Measurements from ENCODE around the gene GSG1L. TPM values are rescaled to one million over a fixed set of nuclear protein-coding genes. Genes with fewer than 3 reads are reported as not detected.

GSG1L gene
- total and polyA plus RNA-seq, 2 of the 13 experiments (the other 11 are each of a cell fraction or from before 2014, with no cell fraction given) = not detected

DNA sequence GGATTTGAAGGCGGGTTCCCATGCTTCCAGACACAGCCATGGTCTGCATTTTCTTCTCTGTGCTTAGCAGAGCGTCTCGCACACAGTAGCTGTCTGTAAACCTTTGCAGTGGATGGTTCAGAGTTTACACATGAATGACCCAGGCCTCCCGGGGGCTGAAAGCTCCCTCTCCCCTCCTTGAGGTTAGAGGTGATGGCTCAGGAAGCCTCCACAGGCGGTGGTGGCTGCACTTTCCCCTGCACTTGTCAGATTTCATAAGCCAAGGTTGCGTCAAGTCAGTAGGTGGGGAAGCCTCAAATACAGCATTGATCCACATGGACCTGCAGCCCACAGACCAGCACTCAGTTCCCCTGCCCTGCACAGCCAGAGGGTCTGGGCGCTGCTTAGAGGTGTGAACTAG lies 301.7 kb downstream of the GSG1L start:
- WGBS (ENCODE audit: low lambda C conversion rate) = 95% methylated on average over 2 of the region's 7 CpGs
- no peak overlapping the region for H3K27ac ChIP-seq (ENCODE audit: extremely low read length, insufficient read depth, low read length)
- no peaks in the 10 kb centered on the region for H3K27me3 ChIP-seq (ENCODE audit: control insufficient read depth in 1 of 2, insufficient read depth in 2 of 2, low read length in 2 of 2)
- H3K9me3 ChIP-seq (ENCODE audit: low read length) = 0 out of 2 replicates have a peak, but pooled peaks cover 7% of the 10 kb centered on the region
- H3K36me3 ChIP-seq (replicated peaks in 1 of 2; ENCODE audit: control insufficient read depth in 1 of 2, insufficient read depth in 2 of 2, low read length in 2 of 2) = peaks cover 5 to 10% of the 10 kb centered on the region in 2 experiments; a peak in 3 of 5 replicates
- no peak overlapping the region for H3K4me2 ChIP-seq (ENCODE audit: low read depth, low read length)
- FAIRE-seq = no peak
- no peaks in the 10 kb centered on the region for H3K4me1 ChIP-seq (ENCODE audit: insufficient read depth, low read length)
- no peaks in the 10 kb centered on the region for H3K79me2 ChIP-seq (ENCODE audit: insufficient read depth, low read length)
- no peak overlapping the region for H2AFZ ChIP-seq (ENCODE audit: low read length)
- no peak for ATAC-seq
- in situ Hi-C loops (cut with HindIII; ENCODE audit: extremely low pct_ligation_motif_present, low pct_unique_long_range_greater_than_20kb) (no loop called here), intact Hi-C loops (cut with micrococcal nuclease; ENCODE audit: unreplicated experiment) (no loop called here)
- POLR2A ChIA-PET = no interaction called here
- BruUV-seq (replicated peaks) = no TSS peak
- CTCF ChIA-PET (ENCODE audit: low intra/inter-chr PET ratio, low total read pairs) = no interaction called here
- no peaks in the 10 kb centered on the region for H4K20me1 ChIP-seq (ENCODE audit: insufficient read depth, low read length)
- H3K9ac ChIP-seq (ENCODE audit: insufficient read depth, low read depth, low read length) = no peak overlapping the region
- H3K4me3 ChIP-seq (replicated peaks in 1 of 3; ENCODE audit: insufficient read depth in 1 of 3, low read depth in 2 of 3, low read length in 3 of 3) = no peak overlapping the region
- DNase-seq (ENCODE audit: low spot score) = no peak
- TF ChIP-seq FOXA1 (IDR thresholded peaks at IDR 0.05) (no peak), FOXA1 (CRISPR knock-in tag; IDR thresholded peaks at IDR 0.05) (no peak), SNAI1 (CRISPR knock-in tag; IDR thresholded peaks at IDR 0.05; ENCODE audit: borderline replicate concordance) (no peak), HOXA3 (CRISPR knock-in tag; IDR thresholded peaks at IDR 0.05) (no peak), TSC22D2 (CRISPR knock-in tag; IDR thresholded peaks at IDR 0.05; ENCODE audit: borderline replicate concordance) (no peak)
- TF ChIP-seq, protein P1, sequence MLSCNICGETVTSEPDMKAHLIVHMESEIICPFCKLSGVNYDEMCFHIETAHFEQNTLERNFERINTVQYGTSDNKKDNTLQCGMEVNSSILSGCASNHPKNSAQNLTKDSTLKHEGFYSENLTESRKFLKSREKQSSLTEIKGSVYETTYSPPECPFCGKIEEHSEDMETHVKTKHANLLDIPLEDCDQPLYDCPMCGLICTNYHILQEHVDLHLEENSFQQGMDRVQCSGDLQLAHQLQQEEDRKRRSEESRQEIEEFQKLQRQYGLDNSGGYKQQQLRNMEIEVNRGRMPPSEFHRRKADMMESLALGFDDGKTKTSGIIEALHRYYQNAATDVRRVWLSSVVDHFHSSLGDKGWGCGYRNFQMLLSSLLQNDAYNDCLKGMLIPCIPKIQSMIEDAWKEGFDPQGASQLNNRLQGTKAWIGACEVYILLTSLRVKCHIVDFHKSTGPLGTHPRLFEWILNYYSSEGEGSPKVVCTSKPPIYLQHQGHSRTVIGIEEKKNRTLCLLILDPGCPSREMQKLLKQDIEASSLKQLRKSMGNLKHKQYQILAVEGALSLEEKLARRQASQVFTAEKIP (CRISPR knock-in tag; IDR thresholded peaks at IDR 0.05; ENCODE audit: borderline replicate concordance) = no peak
- TF ChIP-seq, protein P2, sequence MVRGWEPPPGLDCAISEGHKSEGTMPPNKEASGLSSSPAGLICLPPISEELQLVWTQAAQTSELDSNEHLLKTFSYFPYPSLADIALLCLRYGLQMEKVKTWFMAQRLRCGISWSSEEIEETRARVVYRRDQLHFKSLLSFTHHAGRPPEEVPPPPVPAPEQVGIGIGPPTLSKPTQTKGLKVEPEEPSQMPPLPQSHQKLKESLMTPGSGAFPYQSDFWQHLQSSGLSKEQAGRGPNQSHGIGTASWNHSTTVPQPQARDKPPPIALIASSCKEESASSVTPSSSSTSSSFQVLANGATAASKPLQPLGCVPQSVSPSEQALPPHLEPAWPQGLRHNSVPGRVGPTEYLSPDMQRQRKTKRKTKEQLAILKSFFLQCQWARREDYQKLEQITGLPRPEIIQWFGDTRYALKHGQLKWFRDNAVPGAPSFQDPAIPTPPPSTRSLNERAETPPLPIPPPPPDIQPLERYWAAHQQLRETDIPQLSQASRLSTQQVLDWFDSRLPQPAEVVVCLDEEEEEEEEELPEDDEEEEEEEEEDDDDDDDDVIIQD (CRISPR knock-in tag; IDR thresholded peaks at IDR 0.05; ENCODE audit: low read depth) = no peak
- TF ChIP-seq, protein P3, sequence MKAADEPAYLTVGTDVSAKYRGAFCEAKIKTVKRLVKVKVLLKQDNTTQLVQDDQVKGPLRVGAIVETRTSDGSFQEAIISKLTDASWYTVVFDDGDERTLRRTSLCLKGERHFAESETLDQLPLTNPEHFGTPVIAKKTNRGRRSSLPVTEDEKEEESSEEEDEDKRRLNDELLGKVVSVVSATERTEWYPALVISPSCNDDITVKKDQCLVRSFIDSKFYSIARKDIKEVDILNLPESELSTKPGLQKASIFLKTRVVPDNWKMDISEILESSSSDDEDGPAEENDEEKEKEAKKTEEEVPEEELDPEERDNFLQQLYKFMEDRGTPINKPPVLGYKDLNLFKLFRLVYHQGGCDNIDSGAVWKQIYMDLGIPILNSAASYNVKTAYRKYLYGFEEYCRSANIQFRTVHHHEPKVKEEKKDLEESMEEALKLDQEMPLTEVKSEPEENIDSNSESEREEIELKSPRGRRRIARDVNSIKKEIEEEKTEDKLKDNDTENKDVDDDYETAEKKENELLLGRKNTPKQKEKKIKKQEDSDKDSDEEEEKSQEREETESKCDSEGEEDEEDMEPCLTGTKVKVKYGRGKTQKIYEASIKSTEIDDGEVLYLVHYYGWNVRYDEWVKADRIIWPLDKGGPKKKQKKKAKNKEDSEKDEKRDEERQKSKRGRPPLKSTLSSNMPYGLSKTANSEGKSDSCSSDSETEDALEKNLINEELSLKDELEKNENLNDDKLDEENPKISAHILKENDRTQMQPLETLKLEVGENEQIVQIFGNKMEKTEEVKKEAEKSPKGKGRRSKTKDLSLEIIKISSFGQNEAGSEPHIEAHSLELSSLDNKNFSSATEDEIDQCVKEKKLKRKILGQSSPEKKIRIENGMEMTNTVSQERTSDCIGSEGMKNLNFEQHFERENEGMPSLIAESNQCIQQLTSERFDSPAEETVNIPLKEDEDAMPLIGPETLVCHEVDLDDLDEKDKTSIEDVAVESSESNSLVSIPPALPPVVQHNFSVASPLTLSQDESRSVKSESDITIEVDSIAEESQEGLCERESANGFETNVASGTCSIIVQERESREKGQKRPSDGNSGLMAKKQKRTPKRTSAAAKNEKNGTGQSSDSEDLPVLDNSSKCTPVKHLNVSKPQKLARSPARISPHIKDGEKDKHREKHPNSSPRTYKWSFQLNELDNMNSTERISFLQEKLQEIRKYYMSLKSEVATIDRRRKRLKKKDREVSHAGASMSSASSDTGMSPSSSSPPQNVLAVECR (CRISPR knock-in tag; IDR thresholded peaks at IDR 0.05; ENCODE audit: borderline replicate concordance) = no peak
- TF ChIP-seq, protein P4, sequence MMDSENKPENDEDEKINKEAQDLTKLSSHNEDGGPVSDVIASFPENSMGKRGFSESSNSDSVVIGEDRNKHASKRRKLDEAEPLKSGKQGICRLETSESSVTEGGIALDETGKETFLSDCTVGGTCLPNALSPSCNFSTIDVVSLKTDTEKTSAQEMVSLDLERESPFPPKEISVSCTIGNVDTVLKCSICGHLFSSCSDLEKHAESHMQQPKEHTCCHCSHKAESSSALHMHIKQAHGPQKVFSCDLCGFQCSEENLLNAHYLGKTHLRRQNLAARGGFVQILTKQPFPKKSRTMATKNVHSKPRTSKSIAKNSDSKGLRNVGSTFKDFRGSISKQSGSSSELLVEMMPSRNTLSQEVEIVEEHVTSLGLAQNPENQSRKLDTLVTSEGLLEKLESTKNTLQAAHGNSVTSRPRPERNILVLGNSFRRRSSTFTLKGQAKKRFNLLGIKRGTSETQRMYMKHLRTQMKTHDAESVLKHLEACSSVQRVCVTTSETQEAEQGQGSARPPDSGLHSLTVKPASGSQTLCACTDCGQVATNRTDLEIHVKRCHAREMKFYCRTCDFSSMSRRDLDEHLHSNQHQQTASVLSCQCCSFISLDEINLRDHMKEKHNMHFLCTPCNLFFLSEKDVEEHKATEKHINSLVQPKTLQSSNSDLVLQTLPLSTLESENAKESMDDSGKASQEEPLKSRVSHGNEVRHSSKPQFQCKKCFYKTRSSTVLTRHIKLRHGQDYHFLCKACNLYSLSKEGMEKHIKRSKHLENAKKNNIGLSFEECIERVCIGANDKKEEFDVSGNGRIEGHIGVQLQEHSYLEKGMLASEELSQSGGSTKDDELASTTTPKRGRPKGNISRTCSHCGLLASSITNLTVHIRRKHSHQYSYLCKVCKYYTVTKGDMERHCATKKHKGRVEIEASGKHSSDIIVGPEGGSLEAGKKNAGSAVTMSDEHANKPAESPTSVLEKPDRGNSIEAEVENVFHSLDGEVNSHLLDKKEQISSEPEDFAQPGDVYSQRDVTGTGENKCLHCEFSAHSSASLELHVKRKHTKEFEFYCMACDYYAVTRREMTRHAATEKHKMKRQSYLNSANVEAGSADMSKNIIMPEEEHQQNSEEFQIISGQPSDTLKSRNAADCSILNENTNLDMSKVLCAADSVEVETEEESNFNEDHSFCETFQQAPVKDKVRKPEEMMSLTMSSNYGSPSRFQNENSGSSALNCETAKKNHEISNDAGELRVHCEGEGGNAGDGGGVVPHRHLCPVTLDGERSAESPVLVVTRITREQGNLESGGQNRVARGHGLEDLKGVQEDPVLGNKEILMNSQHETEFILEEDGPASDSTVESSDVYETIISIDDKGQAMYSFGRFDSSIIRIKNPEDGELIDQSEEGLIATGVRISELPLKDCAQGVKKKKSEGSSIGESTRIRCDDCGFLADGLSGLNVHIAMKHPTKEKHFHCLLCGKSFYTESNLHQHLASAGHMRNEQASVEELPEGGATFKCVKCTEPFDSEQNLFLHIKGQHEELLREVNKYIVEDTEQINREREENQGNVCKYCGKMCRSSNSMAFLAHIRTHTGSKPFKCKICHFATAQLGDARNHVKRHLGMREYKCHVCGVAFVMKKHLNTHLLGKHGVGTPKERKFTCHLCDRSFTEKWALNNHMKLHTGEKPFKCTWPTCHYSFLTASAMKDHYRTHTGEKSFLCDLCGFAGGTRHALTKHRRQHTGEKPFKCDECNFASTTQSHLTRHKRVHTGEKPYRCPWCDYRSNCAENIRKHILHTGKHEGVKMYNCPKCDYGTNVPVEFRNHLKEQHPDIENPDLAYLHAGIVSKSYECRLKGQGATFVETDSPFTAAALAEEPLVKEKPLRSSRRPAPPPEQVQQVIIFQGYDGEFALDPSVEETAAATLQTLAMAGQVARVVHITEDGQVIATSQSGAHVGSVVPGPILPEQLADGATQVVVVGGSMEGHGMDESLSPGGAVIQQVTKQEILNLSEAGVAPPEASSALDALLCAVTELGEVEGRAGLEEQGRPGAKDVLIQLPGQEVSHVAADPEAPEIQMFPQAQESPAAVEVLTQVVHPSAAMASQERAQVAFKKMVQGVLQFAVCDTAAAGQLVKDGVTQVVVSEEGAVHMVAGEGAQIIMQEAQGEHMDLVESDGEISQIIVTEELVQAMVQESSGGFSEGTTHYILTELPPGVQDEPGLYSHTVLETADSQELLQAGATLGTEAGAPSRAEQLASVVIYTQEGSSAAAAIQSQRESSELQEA (CRISPR knock-in tag; IDR thresholded peaks at IDR 0.05; ENCODE audit: not compliant biosample characterization) = no peak

Measured in HepG2 (cell line).